Lower lobe of right lung (tissue), 2 donors: ENCODE results near the gene KCNJ4. TPM values are rescaled to one million over a fixed set of nuclear protein-coding genes. Genes with fewer than 3 reads are reported as not detected.

Source experiments
- ATAC-seq, 2 donors: fragments of 200-7000 bp; cut with Tn5 transposase; one replicate each; pipeline ENCODE4 v1.9.1; 2020 to 2022; ENCODE audit warnings: mild to moderate bottlenecking in 2 of 2, moderate library complexity in 2 of 2
- DNase-seq: peaks from one replicate; pipeline ENCODE4 v3.0.0-alpha.2; 2020
- H3K27ac ChIP-seq: fragments of 200-600 bp; one replicate; pipeline ENCODE4 v1.8.0; 2022
- H3K27me3 ChIP-seq: fragments of 200-600 bp; one replicate; pipeline ENCODE4 v1.8.0; 2022; ENCODE audit warnings: low read depth
- H3K36me3 ChIP-seq: fragments of 200-600 bp; one replicate; pipeline ENCODE4 v1.8.0; 2022; ENCODE audit warnings: mild to moderate bottlenecking
- H3K4me1 ChIP-seq: fragments of 200-600 bp; one replicate; pipeline ENCODE4 v1.8.0; 2022
- H3K4me3 ChIP-seq: fragments of 200-600 bp; one replicate; pipeline ENCODE4 v1.8.0; 2022; ENCODE audit warnings: mild to moderate bottlenecking
- H3K9me3 ChIP-seq: fragments of 200-600 bp; one replicate; pipeline ENCODE4 v1.8.0; 2022
- intact Hi-C: fragments of 100-400 bp; cut with DNase I; formaldehyde crosslinking; loops from one replicate; pipeline ENCODE4 v1.11.0; 2022
- total RNA-seq: library from RNA; stranded (reverse); fragmentation: NEBNext Ultra II Directional; extraction: Animal tissue kit (Norgen Biotek cat#: 25700); gene quantifications from one replicate; pipeline ENCODE4 v1.2.1, GENCODE V29; 2021
- TF ChIP-seq, protein P1 (sequence below): fragments of 200-600 bp; IDR thresholded peaks from one replicate; pipeline ENCODE4 v1.8.0; 2022; ENCODE audit warnings: antibody characterized with exemption, mild to moderate bottlenecking
- donor health status: DM: no; HTN: yes; CAD: no; lungs with severe emphysema.

KCNJ4 gene
- total RNA-seq, 1 donor from 2014 or later, result not detected

- DNase-seq, result no peak
Observed at GRCh38 chr22:38494498-38494897, 39.5 kb upstream of the KCNJ4 start.

DNA sequence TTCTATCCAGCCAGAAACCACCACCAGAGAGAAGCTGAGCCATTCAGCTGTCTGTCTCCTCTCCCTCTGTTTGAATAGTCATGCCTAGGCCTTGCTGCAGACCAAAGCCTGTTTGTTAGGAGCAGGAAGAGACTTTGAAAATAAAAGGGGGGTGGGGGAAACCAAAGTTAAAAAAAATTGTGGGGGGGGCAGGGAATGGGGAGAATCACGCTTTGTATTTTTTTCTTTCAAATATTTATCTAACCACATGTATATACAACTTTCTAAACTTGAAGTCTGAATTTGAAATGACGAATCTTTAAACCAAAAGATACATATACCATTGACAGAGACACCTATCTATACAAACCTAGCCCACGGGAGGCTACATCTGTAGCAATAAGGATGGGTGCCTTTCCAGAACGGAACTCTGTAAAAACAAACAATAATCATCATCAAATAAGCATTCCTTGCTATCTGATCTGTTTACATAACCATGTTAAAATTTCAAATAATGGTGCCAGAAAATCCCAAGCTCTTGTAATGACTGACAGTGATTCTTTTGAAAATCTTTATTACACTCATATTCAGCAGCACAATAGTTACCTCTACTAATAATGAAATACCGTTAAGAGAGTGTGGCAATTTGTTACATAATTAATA, 36.8 kb upstream of the KCNJ4 start:
- no peak for ATAC-seq
- TF ChIP-seq, protein P1, sequence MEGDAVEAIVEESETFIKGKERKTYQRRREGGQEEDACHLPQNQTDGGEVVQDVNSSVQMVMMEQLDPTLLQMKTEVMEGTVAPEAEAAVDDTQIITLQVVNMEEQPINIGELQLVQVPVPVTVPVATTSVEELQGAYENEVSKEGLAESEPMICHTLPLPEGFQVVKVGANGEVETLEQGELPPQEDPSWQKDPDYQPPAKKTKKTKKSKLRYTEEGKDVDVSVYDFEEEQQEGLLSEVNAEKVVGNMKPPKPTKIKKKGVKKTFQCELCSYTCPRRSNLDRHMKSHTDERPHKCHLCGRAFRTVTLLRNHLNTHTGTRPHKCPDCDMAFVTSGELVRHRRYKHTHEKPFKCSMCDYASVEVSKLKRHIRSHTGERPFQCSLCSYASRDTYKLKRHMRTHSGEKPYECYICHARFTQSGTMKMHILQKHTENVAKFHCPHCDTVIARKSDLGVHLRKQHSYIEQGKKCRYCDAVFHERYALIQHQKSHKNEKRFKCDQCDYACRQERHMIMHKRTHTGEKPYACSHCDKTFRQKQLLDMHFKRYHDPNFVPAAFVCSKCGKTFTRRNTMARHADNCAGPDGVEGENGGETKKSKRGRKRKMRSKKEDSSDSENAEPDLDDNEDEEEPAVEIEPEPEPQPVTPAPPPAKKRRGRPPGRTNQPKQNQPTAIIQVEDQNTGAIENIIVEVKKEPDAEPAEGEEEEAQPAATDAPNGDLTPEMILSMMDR, result no peak
- no peaks in the 10 kb centered on the region for H3K27me3 ChIP-seq
- H3K9me3 ChIP-seq, result no peaks in the 10 kb centered on the region
- peaks cover 33% of the 10 kb centered on the region for H3K4me1 ChIP-seq
- no peak overlapping the region for H3K27ac ChIP-seq
- intact Hi-C loops, result no loop called here
- H3K4me3 ChIP-seq, result no peak overlapping the region
- DNase-seq, result no peak
- peaks cover 100% of the 10 kb centered on the region for H3K36me3 ChIP-seq

More at GRCh38 chr22:38494498-38494897, 39.5 kb upstream of the KCNJ4 start:
- intact Hi-C loops, result no loop called here
- TF ChIP-seq, protein P1, result no peak
- Histone ChIP-seq H3K4me1 (peaks cover 25% of the 10 kb centered on the region), H3K9me3 (no peaks in the 10 kb centered on the region), H3K4me3 (no peak overlapping the region), H3K27ac (no peak overlapping the region), H3K36me3 (peaks cover 100% of the 10 kb centered on the region), H3K27me3 (no peaks in the 10 kb centered on the region)
- no peak for ATAC-seq

DNA sequence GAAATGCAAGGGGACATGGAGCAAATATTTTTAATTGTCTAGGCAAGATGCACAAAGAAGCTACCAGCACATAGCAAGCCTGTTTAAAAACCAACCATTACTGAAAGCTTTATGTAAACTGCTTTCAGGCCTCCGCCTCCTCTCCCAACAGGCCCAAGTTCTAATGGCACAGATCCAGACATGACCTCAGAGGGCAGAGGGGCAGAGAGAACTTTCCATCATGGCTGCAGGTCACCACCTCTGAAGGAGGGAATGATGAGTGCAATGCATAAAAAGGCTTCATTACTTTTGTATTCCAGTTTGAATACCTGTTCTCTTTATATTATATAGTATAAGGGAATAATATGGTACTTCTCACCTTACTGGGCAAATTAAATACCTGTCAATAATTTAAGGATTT, 35.9 kb upstream of the KCNJ4 start:
- TF ChIP-seq, protein P1, result no peak
- H3K9me3 ChIP-seq, result no peaks in the 10 kb centered on the region
- H3K27me3 ChIP-seq, result no peaks in the 10 kb centered on the region
- H3K36me3 ChIP-seq, result peaks cover 100% of the 10 kb centered on the region
- no peak overlapping the region for H3K27ac ChIP-seq
- H3K4me3 ChIP-seq, result no peak overlapping the region
- DNase-seq, result no peak
- H3K4me1 ChIP-seq, result peaks cover 33% of the 10 kb centered on the region
- intact Hi-C loops, result no loop called here
- peak; percentile 47 to 84 for ATAC-seq

DNA sequence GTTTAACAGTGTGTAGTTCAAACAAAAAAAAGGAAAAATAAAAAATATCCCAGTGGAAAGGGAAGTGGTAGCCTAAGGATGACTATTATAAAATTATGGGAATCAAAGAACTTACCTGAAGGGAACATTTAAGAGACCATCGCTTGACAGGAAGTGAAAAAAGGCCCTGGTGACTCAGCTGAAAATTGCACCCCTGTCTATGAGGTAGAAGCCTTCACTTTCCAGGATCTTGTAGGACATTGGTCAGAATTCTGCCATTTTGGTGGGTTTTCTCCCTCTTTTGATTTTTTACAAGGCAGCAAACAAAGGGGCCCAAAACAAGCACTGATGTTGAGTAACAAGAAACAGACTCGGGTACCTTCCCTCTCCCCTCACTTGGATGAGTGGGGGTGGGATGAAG, 35.5 kb upstream of the KCNJ4 start:
- H3K4me3 ChIP-seq, result no peak overlapping the region
- no peaks in the 10 kb centered on the region for H3K9me3 ChIP-seq
- intact Hi-C loops, result no loop called here
- no peak overlapping the region for H3K27ac ChIP-seq
- peaks cover 33% of the 10 kb centered on the region for H3K4me1 ChIP-seq
- TF ChIP-seq, protein P1, result no peak
- ATAC-seq (peak in 1 of 2 donors; percentile 15), DNase-seq (no peak)
- H3K27me3 ChIP-seq, result no peaks in the 10 kb centered on the region
- H3K36me3 ChIP-seq, result peaks cover 100% of the 10 kb centered on the region

GRCh38 chr22:38489561-38490145, 34.7 kb upstream of the KCNJ4 start:
- intact Hi-C loops, result no loop called here
- no peak for ATAC-seq

More at GRCh38 chr22:38489561-38490145, 34.7 kb upstream of the KCNJ4 start:
- Histone ChIP-seq H3K27ac (no peak overlapping the region), H3K36me3 (peaks cover 100% of the 10 kb centered on the region), H3K9me3 (no peaks in the 10 kb centered on the region), H3K4me3 (no peak overlapping the region), H3K27me3 (no peaks in the 10 kb centered on the region), H3K4me1 (peaks cover 33% of the 10 kb centered on the region)
- TF ChIP-seq, protein P1, result no peak
- DNase-seq, result no peak
